HG03378 (cell line): ENCODE measurements around the gene DTNB.
"Not testable (repeated sequence)": the region's sequence is repeated elsewhere in the genome, so short reads cannot be mapped to it uniquely, and the experiment has no call there.

Experiments used
- ATAC-seq: cut with Tn5 transposase; IDR thresholded peaks from one replicate; pipeline ENCODE4 v1.9.1; 2021; ENCODE audit warnings: mild to moderate bottlenecking, moderate library complexity; ENCODE audit not compliant: unreplicated experiment

Gene DTNB

DNA sequence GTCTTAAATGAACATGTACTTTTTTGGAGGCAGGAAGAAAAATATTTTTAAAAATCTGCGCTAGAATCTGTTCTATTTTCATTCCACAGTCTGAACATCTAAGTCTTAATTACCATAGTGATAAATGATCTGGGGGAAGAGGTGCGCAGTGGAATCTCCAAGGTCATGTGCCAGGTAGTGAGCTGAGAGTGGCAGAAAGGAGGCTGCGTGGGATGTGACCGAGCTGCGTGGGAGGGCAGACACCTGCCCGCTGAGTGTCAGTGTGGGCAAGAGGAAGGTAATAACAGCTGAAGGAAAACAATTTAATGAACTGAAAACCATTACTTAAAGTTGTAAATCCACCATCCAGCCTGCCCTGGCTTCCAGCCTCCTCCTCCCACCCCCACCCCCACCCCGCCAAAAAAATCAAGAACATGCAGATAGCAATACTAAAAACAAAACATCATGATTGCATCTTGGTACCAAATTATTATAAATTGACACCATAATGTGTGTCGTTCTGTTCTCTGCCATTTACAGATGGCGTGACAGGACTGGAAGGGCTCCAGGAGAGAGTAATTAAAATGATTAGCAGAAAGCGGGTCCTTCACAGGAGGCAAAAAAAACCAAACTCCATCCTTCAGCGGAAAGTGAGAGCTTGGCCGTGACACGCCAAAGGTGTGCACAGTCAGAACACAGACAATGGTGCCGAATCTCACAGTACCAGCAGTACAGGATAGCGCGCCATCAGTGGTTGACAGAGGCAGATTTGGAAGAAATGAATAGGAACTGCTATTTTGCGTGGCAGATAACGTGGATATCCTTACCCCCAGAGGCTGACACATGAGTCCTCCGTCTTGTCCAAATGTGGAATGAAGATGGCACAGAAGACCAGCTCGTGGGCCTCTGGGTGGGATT, 11.4 kb upstream of the DTNB start:
- no peak for ATAC-seq

DNA sequence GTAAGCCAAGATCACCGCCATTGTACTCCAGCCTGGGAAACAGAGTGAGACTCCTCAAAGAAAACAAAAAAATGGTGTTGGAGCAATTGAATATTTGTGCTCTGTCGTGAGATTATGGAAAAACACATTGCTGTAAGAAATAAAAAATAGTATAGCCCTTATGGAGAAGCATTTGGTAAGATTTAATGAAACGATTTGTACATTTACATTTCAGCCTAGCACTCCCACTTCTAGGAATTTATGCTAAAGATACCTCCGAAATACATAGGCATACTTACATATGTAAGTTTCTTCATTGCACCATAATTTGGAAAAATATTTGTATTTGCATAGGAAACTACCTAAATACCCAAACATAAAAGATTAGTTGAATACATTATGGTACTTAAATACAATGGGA, 8.7 kb upstream of the DTNB start:
- ATAC-seq, result no peak

GRCh38 chr2:25677877-25678276, 4.5 kb upstream of the DTNB start:
- no peak for ATAC-seq

- ATAC-seq, result no peak
These were observed 643 bp upstream of the DTNB start for GRCh38 chr2:25674077-25674362.

GRCh38 chr2:25672494-25673299, 680 bp downstream of the DTNB start:
- ATAC-seq, result peak; percentile 48

DNA sequence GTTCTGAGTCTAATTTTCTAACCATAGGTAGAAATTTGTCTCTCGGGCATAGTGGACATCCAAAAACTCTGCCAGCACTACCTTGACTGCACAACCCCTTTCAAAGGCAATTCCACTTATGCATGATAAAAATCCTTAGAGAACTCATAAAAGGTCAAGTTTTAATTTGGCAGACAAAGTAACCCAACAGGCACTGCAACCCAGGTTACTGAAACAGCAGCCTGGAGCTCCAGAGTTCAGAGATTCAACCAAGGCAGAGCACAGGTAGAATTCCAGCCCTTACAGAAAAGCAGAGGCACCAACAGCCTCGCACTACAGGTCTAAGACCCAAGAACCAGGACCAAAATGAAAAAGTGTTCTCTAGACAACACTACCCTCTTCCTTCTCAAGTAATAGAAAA, 1.8 kb downstream of the DTNB start:
- no peak for ATAC-seq

GRCh38 chr2:25669520-25669919, 3.9 kb downstream of the DTNB start:
- no peak for ATAC-seq

GRCh38 chr2:25666218-25666617, 7.2 kb downstream of the DTNB start:
- no peak for ATAC-seq

GRCh38 chr2:25665429-25665828, 7.9 kb downstream of the DTNB start:
- ATAC-seq, result not testable (repeated sequence)

GRCh38 chr2:25664965-25665307, 8.4 kb downstream of the DTNB start:
- no peak for ATAC-seq

DNA sequence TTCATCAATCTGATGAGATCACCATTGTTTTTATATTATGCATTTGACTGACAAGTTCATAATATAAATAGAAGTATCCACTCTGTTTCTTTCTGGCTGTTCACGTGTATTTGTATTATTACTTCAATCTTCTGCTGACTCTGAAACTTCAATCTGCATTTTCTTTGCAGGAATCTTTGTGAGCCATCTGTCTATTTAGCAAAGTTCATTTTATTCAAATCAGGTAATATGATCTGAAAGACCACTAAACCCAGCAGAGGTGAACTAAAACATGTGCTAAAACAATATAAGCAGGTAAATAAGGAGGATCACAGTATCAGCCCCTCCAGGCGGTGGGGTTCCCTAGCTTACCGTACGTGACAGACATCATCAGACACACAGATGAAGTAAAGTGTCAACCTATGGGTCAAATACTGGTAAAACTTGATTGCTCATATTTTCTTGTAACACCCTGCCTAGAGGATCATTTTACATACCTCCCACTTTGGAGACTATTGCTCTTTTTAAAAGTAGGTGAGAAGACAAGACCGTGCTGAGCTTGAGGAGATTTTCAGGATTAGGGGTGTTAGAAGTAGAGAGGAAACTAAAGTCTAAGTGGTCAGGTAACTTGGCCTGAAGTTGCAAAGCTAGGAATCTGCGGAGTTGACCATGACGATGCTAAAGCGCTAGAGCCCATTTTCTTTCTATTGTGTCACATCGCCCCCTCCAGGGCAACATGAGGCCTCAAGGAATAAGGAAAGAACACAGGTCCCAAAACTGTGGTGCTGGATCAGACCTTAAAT, 9.0 kb downstream of the DTNB start:
- ATAC-seq, result no peak

DNA sequence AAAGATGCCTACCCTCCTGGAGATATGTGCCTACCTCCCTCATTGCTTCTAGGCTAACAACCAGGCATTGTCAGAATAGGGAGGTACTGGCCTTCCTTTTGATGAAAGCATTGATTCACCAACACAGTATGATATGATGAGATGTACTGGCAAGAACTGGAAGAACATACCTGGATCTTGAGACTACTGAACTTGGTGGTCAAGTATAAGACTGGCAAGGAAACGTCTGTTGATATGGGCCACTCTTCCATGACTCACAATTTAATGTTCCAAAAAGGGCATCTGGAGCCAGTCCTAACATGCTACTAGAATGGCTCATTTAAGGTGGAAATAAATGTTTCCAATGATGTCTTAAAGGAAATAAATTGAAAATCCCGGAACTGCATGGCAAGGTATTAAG, 18.1 kb downstream of the DTNB start:
- ATAC-seq, result no peak

GRCh38 chr2:25654801-25655200, 18.6 kb downstream of the DTNB start:
- no peak for ATAC-seq

GRCh38 chr2:25651782-25652455, 21.5 kb downstream of the DTNB start:
- ATAC-seq, result no peak

GRCh38 chr2:25651066-25651465, 22.3 kb downstream of the DTNB start:
- ATAC-seq, result no peak

DNA sequence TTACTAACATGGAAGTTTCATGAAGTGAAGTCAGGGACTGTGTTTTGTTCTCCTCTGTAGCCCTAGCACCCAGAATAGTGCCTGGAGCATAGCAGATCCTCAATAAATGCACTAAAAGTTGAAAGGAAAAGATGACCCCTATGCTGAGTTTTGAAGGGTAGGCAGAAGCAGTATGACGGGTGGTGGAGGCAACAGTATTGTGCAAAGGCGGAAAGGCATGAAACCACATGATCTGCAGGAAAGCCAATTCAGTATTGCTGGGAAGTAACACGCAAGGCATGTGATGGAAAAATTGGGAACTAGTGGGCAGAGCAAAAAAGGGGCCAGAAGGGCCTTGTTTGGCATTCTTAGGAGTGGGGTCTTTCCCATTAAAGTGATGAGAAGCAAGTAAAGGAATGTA, 23.1 kb downstream of the DTNB start:
- no peak for ATAC-seq

GRCh38 chr2:25649786-25650185, 23.6 kb downstream of the DTNB start:
- no peak for ATAC-seq

DNA sequence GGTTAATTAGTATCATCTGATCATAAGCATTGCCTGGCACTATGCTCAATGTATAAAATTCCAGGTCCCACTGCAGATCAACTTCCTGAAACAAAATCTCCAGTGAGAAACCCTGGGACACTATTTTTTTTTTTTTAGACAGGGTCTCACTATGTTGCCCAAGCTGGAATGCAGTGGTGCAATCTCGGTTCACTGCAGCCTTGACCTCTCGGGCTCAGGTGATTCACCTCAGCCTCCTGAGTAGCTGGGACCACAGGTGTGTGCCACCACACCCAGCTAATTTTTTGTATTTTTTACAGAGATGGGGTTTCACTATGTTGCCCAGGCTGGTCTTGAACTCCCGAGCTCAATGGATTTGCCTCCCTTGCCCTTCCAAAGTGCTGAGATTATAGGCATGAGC, 31.1 kb downstream of the DTNB start:
- no peak for ATAC-seq

GRCh38 chr2:25639696-25640095, 33.7 kb downstream of the DTNB start:
- no peak for ATAC-seq

DNA sequence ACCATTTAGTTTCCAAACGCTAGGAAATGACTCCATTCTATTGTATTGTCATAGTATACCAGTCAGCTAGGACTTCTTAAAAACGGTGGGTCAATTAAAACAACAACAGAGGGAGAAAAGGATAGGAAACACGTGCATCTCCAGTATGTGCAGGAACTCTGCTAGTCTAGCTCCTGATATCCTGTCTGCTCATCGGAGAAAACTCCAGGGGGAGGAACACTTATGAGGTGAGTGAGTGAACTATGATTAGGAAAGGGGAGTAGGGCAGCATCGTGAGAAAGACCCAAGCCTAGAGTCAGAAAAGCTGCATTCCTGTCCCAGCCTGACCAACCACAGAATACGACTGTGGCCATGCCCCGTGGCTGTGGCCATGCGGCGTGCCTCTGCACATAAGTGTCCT, 34.2 kb downstream of the DTNB start:
- ATAC-seq, result no peak

- no peak for ATAC-seq
These were observed 37.6 kb downstream of the DTNB start for GRCh38 chr2:25635797-25636196.
